ENCODE results near the gene MMP20.

MMP20 gene

GRCh38 chr11:102610200-102610599 is 14.9 kb downstream of the MMP20 start:
- no peak for DNase-seq (ENCODE audit: low spot score)
- in situ Hi-C loops (cut with MboI; ENCODE audit: low pct_unique_long_range_greater_than_20kb, low sequenced_read_pairs, unreplicated experiment) = loop anchor here (10.0 kb wide), 1 partner anchor 115 kb away; no protein-coding TSS in a partner anchor
- TF ChIP-seq, protein P1, sequence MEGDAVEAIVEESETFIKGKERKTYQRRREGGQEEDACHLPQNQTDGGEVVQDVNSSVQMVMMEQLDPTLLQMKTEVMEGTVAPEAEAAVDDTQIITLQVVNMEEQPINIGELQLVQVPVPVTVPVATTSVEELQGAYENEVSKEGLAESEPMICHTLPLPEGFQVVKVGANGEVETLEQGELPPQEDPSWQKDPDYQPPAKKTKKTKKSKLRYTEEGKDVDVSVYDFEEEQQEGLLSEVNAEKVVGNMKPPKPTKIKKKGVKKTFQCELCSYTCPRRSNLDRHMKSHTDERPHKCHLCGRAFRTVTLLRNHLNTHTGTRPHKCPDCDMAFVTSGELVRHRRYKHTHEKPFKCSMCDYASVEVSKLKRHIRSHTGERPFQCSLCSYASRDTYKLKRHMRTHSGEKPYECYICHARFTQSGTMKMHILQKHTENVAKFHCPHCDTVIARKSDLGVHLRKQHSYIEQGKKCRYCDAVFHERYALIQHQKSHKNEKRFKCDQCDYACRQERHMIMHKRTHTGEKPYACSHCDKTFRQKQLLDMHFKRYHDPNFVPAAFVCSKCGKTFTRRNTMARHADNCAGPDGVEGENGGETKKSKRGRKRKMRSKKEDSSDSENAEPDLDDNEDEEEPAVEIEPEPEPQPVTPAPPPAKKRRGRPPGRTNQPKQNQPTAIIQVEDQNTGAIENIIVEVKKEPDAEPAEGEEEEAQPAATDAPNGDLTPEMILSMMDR (IDR thresholded peaks at IDR 0.05; ENCODE audit: extremely low read depth, insufficient read depth, missing control alignments) = no peak

GRCh38 chr11:102608699-102609098 is 16.4 kb downstream of the MMP20 start:
- in situ Hi-C loops (cut with MboI; ENCODE audit: low pct_unique_long_range_greater_than_20kb, low sequenced_read_pairs, unreplicated experiment) = loop anchor here (5.0 kb wide), 1 partner anchor 266 kb away; no protein-coding TSS in a partner anchor
- TF ChIP-seq, protein P1 (IDR thresholded peaks at IDR 0.05; ENCODE audit: extremely low read depth, insufficient read depth, missing control alignments) = no peak
- DNase-seq (ENCODE audit: low spot score) = no peak

DNA sequence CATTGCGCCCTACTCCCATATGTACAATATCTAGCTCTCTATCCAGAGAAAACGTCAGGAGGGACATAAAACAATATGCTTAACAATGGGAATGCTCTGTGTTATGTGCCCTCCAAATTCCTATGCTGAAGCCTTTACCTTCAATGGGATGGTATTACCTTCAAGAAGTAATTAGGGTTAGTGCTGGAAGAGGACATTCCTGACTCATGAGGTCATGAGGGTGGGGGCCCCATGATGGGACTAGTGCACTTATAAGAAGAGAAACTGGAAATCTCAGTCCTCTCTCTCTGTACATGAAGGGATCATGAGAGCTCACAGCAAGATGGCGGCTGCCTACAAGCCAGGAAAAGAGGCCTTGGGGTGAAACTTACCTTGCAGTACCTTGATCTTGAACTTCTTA is 20.3 kb downstream of the MMP20 start:
- in situ Hi-C loops (cut with MboI; ENCODE audit: low pct_unique_long_range_greater_than_20kb, low sequenced_read_pairs, unreplicated experiment) = loop anchor here (5.0 kb wide), 1 partner anchor 263 kb away; no protein-coding TSS in a partner anchor
- DNase-seq (ENCODE audit: low spot score) = no peak
- TF ChIP-seq, protein P1 (IDR thresholded peaks at IDR 0.05; ENCODE audit: extremely low read depth, insufficient read depth, missing control alignments) = no peak

DNA sequence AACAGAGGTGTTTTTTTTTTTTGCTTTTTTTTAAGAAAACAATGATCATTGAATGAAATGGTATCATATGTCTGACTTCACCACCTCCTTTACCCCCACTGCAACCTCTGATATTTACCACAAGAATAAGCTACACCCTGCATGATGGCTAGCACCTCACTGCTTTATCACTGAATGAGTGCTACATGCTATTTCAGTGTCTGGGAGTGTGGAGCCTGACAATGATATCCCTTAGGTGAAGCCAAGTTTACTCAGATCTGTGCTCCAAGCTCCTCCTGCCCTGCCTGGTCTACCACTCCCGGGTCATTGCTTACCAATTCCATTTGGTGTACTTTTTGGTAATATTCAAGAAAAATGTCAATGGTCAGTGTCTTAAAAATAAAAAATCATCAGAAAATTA is 21.1 kb downstream of the MMP20 start:
- TF ChIP-seq, protein P1 (IDR thresholded peaks at IDR 0.05; ENCODE audit: extremely low read depth, insufficient read depth, missing control alignments) = no peak
- DNase-seq (ENCODE audit: low spot score) = no peak
- in situ Hi-C loops (cut with MboI; ENCODE audit: low pct_unique_long_range_greater_than_20kb, low sequenced_read_pairs, unreplicated experiment) = no loop called here

GRCh38 chr11:102603576-102603975 is 21.6 kb downstream of the MMP20 start:
- DNase-seq (ENCODE audit: low spot score) = no peak
- in situ Hi-C loops (cut with MboI; ENCODE audit: low pct_unique_long_range_greater_than_20kb, low sequenced_read_pairs, unreplicated experiment) = no loop called here

GRCh38 chr11:102603091-102603490 is 22.0 kb downstream of the MMP20 start:
- in situ Hi-C loops (cut with MboI; ENCODE audit: low pct_unique_long_range_greater_than_20kb, low sequenced_read_pairs, unreplicated experiment) = no loop called here
- no peak for DNase-seq (ENCODE audit: low spot score)
- TF ChIP-seq, protein P1 (IDR thresholded peaks at IDR 0.05; ENCODE audit: extremely low read depth, insufficient read depth, missing control alignments) = no peak

More at GRCh38 chr11:102603576-102603975, 21.6 kb downstream of the MMP20 start:
- TF ChIP-seq, protein P1 (IDR thresholded peaks at IDR 0.05; ENCODE audit: extremely low read depth, insufficient read depth, missing control alignments) = no peak

DNA sequence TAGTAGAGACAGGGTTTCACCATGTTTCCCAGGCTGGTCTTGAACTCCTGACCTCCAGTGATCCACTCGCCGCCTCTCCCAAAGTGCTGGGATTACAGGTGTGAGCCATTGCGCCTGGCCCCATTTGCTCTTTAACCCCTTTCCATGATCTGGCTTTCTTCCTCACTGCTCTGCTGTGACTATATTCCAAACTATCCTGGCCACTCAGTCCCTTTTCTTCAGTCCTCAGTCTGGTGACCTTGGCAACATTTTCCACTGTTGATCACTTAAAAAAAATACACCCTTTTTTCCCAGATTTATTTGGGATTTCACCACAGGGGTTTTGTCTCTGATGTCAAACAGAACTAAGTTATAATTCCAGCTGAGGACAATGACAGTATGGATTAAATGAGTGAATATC is 24.5 kb downstream of the MMP20 start:
- in situ Hi-C loops (cut with MboI; ENCODE audit: low pct_unique_long_range_greater_than_20kb, low sequenced_read_pairs, unreplicated experiment) = no loop called here
- TF ChIP-seq, protein P1 (IDR thresholded peaks at IDR 0.05; ENCODE audit: extremely low read depth, insufficient read depth, missing control alignments) = no peak
- no peak for DNase-seq (ENCODE audit: low spot score)

All from GM13977 (cell line).